NT2/D1 (cell line): ENCODE data around the gene LETMD1.
"Not testable (repeated sequence)": the region's sequence is repeated elsewhere in the genome, so short reads cannot be mapped to it uniquely, and the experiment has no call there.

Experiments used
- DNase-seq: peaks from one replicate; pipeline ENCODE4 v3.0.0-alpha.2; 2011; ENCODE audit warnings: low read depth, low spot score
- H3K27me3 ChIP-seq: 2 replicates; pipeline ENCODE4 v1.6.0; 2011; ENCODE audit warnings: mild to moderate bottlenecking; ENCODE audit not compliant: insufficient read length, insufficient read depth
- H3K36me3 ChIP-seq: 2 replicates; pipeline ENCODE4 v1.6.1; 2011; ENCODE audit warnings: mild to moderate bottlenecking, low read length, mixed read lengths; ENCODE audit not compliant: insufficient read depth, insufficient read length
- H3K4me1 ChIP-seq: 2 replicates; pipeline ENCODE4 v1.5.1; 2011; ENCODE audit not compliant: insufficient read depth, insufficient read length
- H3K4me3 ChIP-seq: 2 replicates; pipeline ENCODE4 v1.5.1; 2011; ENCODE audit warnings: low read depth; ENCODE audit not compliant: insufficient read length
- H3K9ac ChIP-seq: 2 replicates; pipeline ENCODE4 v1.6.0; 2011; ENCODE audit warnings: low read depth; ENCODE audit not compliant: insufficient read length
- H3K9me3 ChIP-seq: 2 replicates; pipeline ENCODE4 v1.5.1; 2011; ENCODE audit warnings: mild to moderate bottlenecking, low read length; ENCODE audit not compliant: insufficient read depth
- SUZ12 ChIP-seq: IDR thresholded peaks from 2 replicates; pipeline ENCODE4 v1.6.1; 2011; ENCODE audit not compliant: insufficient read length, insufficient read depth; ENCODE audit errors: extremely low read depth
- YY1 ChIP-seq: IDR thresholded peaks from 2 replicates; pipeline ENCODE4 v1.6.1; 2011; ENCODE audit not compliant: insufficient read length, insufficient read depth
- ZNF274 ChIP-seq: IDR thresholded peaks from 2 replicates; pipeline ENCODE4 v1.6.1; 2011; ENCODE audit warnings: mild to moderate bottlenecking, low read depth, low read length

The LETMD1 gene

GRCh38 chr12:51067771-51068170, 19.6 kb downstream of the LETMD1 start:
- peaks cover 91% of the 10 kb centered on the region for H3K36me3 ChIP-seq
- H3K4me3 ChIP-seq, result no peak overlapping the region
- H3K9me3 ChIP-seq, result no peaks in the 10 kb centered on the region
- H3K4me1 ChIP-seq, result no peaks in the 10 kb centered on the region
- no peak overlapping the region for H3K9ac ChIP-seq
- DNase-seq, result no peak
- TF ChIP-seq ZNF274 (no peak), YY1 (no peak), SUZ12 (no peak)
- H3K27me3 ChIP-seq, result no peaks in the 10 kb centered on the region

DNA sequence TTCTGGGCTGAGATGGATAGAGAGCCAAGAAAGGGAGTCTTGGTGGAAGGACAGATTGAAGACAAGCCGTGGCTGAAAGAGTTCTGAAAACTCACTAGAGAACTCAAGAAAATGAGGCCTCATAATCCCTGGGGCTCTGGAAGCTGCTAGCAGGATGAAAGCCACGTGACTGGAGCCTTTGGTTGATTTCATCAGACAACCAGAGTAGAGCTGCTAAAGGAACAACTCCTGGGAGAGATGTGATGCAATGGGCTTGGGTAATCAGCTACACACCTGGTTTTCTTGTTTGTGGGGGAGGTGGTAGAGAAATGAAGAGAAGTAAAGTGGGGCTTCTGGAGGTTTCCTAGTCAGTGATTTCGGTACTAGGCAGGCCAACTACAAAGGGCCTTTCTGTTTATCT, 21.9 kb downstream of the LETMD1 start:
- TF ChIP-seq YY1, result no peak
- TF ChIP-seq SUZ12, result no peak
- no peak for TF ChIP-seq ZNF274
- no peak overlapping the region for H3K4me3 ChIP-seq
- DNase-seq, result no peak
- H3K4me1 ChIP-seq, result no peaks in the 10 kb centered on the region
- H3K27me3 ChIP-seq, result no peaks in the 10 kb centered on the region
- H3K9ac ChIP-seq, result no peak overlapping the region
- peaks cover 84% of the 10 kb centered on the region for H3K36me3 ChIP-seq
- no peaks in the 10 kb centered on the region for H3K9me3 ChIP-seq

DNA sequence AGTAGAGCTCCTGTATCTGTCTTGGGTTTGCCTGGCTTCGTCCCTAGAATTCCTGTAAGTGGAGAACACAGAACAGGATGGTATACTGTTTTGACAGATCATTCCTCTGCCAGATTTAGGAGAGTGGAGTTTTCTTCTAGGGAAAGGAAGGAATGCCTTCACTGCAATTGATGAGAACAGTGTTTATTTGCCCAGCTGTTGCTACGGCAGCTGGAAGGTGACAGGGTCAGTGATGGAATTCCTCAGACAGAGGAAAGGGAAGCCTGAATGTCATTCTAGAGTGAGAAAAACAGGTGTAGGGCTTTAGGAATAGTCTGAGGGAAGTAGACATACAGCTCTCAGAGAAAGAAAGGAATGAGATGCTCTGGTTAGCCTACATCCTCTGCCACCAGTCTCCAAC, 23.5 kb downstream of the LETMD1 start:
- no peak for DNase-seq
- Histone ChIP-seq H3K27me3 (no peaks in the 10 kb centered on the region), H3K4me1 (peaks cover 3% of the 10 kb centered on the region), H3K9ac (no peak overlapping the region), H3K4me3 (no peak overlapping the region), H3K36me3 (peaks cover 80% of the 10 kb centered on the region), H3K9me3 (no peaks in the 10 kb centered on the region)
- TF ChIP-seq YY1, result no peak
- TF ChIP-seq SUZ12, result no peak
- TF ChIP-seq ZNF274, result no peak

- no peak overlapping the region for H3K4me3 ChIP-seq
These were observed 27.3 kb downstream of the LETMD1 start for GRCh38 chr12:51075390-51075789.

DNA sequence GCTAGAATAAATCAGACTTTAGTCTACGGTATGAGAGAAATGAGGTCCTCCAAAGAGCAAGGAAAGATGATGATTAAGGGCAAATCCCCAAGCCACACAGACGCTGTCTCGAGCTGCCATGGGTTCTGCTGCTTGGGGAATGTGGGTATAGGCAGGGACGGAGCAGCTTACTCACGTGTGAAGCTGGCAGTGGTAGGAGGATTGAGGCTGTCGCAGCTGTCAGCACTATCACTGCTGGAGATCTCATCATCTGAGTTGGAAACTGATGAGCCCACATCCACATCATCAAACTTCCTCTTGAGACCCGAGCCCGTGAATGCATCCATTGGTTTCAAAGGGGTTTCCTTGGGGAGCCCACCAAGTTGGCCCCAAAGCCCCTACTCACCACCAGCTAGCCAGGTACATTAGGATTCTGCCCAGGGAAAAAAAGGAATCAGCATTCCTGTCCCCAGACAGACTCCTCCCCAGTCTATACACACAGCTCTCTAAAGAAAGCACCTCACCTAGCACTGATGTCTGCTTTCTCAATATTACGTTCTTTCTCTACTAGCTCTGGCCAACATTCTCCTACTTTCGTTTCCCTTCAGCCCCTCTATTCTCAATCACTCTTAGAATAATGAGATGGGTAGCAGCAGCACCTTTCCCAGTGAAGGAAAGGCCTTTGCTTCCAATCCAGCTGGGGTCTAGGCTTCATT, 28.3 kb downstream of the LETMD1 start:
- TF ChIP-seq SUZ12 (no peak), ZNF274 (no peak), YY1 (no peak)
- Histone ChIP-seq H3K9ac (no peak overlapping the region), H3K36me3 (peaks cover 42% of the 10 kb centered on the region), H3K27me3 (no peaks in the 10 kb centered on the region), H3K4me1 (peaks cover 3% of the 10 kb centered on the region), H3K9me3 (no peaks in the 10 kb centered on the region), H3K4me3 (no peak overlapping the region)
- no peak for DNase-seq

More at GRCh38 chr12:51075390-51075789, 27.3 kb downstream of the LETMD1 start:
- no peaks in the 10 kb centered on the region for H3K27me3 ChIP-seq
- H3K9me3 ChIP-seq, result no peaks in the 10 kb centered on the region
- H3K4me1 ChIP-seq, result peaks cover 3% of the 10 kb centered on the region
- DNase-seq, result no peak
- no peak for TF ChIP-seq YY1
- no peak for TF ChIP-seq SUZ12
- TF ChIP-seq ZNF274, result no peak
- no peak overlapping the region for H3K9ac ChIP-seq
- H3K36me3 ChIP-seq, result peaks cover 51% of the 10 kb centered on the region

GRCh38 chr12:51077930-51078329, 29.8 kb downstream of the LETMD1 start:
- H3K36me3 ChIP-seq, result peaks cover 28% of the 10 kb centered on the region
- H3K4me1 ChIP-seq, result peaks cover 3% of the 10 kb centered on the region
- H3K27me3 ChIP-seq, result no peaks in the 10 kb centered on the region
- no peak overlapping the region for H3K9ac ChIP-seq
- no peak for DNase-seq
- H3K4me3 ChIP-seq, result no peak overlapping the region
- TF ChIP-seq ZNF274 (no peak), YY1 (no peak), SUZ12 (no peak)
- H3K9me3 ChIP-seq, result no peaks in the 10 kb centered on the region

- peaks cover 24% of the 10 kb centered on the region for H3K36me3 ChIP-seq
- not testable (repeated sequence) for H3K27me3 ChIP-seq, H3K9me3 ChIP-seq, H3K4me1 ChIP-seq, H3K4me3 ChIP-seq, H3K9ac ChIP-seq, DNase-seq
These were observed 30.2 kb downstream of the LETMD1 start for GRCh38 chr12:51078346-51078745.

GRCh38 chr12:51078866-51079265, 30.7 kb downstream of the LETMD1 start:
- H3K9ac ChIP-seq, H3K9me3 ChIP-seq, H3K27me3 ChIP-seq, H3K4me3 ChIP-seq, DNase-seq, H3K4me1 ChIP-seq: not testable (repeated sequence)
- H3K36me3 ChIP-seq, result peaks cover 19% of the 10 kb centered on the region
